Osteocyte (in vitro differentiated cells): Measurements from ENCODE around the gene MUC2. TPM values are rescaled to one million over a fixed set of nuclear protein-coding genes. Genes with fewer than 3 reads are reported as not detected.

Experiments used
- DNase-seq: peaks from one replicate; pipeline ENCODE4 v3.0.0; 2021; ENCODE audit warnings: mixed read lengths; ENCODE audit not compliant: unreplicated experiment; ENCODE audit errors: extremely low spot score
- H3K27ac Mint-ChIP-seq: one replicate; pipeline ENCODE4 v1.8.0; 2021; ENCODE audit warnings: mild to moderate bottlenecking, mixed read lengths; ENCODE audit not compliant: unreplicated experiment
- H3K27me3 Mint-ChIP-seq: one replicate; pipeline ENCODE4 v1.8.0; 2021; ENCODE audit warnings: mixed read lengths; ENCODE audit not compliant: unreplicated experiment
- H3K36me3 Mint-ChIP-seq: one replicate; pipeline ENCODE4 v1.8.0; 2021; ENCODE audit warnings: mixed read lengths; ENCODE audit not compliant: unreplicated experiment
- H3K4me1 Mint-ChIP-seq: one replicate; pipeline ENCODE4 v1.8.0; 2021; ENCODE audit warnings: mixed read lengths; ENCODE audit not compliant: unreplicated experiment
- H3K4me3 Mint-ChIP-seq: one replicate; pipeline ENCODE4 v1.8.0; 2021; ENCODE audit warnings: mild to moderate bottlenecking, moderate library complexity, mixed read lengths; ENCODE audit not compliant: unreplicated experiment
- H3K9me3 Mint-ChIP-seq: one replicate; pipeline ENCODE4 v1.8.0; 2021; ENCODE audit warnings: mixed read lengths; ENCODE audit not compliant: unreplicated experiment
- CTCF ChIP-seq: fragments of 200-600 bp; sonication (generic); IDR thresholded peaks from 2 replicates; pipeline ENCODE4 v1.5.0; 2021; ENCODE audit warnings: antibody characterized with exemption, mild to moderate bottlenecking, moderate library complexity
- total RNA-seq: library from RNA; stranded (reverse); gene quantifications from 2 replicates; pipeline ENCODE4 v1.2.1, GENCODE V29; 2021

MUC2 gene
- total RNA-seq, 1 donor from 2014 or later = not detected

- Mint-ChIP-seq H3K4me1 (peaks cover 2% of the 10 kb centered on the region), H3K27ac (no peak overlapping the region), H3K36me3 (no peaks in the 10 kb centered on the region)
These were observed 24.6 kb upstream of the MUC2 start for GRCh38 chr11:1049911-1050580.

GRCh38 chr11:1050581-1051355 lies 23.9 kb upstream of the MUC2 start:
- DNase-seq = no peak
- Mint-ChIP-seq H3K36me3 (no peaks in the 10 kb centered on the region), H3K27me3 (peaks cover 23% of the 10 kb centered on the region), H3K27ac (no peak overlapping the region), H3K4me1 (peaks cover 2% of the 10 kb centered on the region), H3K4me3 (no peak overlapping the region), H3K9me3 (no peaks in the 10 kb centered on the region)
- TF ChIP-seq CTCF = peak; percentile 91

More at GRCh38 chr11:1049911-1050580, 24.6 kb upstream of the MUC2 start:
- no peak for TF ChIP-seq CTCF
- H3K27me3 Mint-ChIP-seq = peaks cover 23% of the 10 kb centered on the region
- no peak for DNase-seq
- H3K9me3 Mint-ChIP-seq = peaks cover 3% of the 10 kb centered on the region
- no peak overlapping the region for H3K4me3 Mint-ChIP-seq

DNA sequence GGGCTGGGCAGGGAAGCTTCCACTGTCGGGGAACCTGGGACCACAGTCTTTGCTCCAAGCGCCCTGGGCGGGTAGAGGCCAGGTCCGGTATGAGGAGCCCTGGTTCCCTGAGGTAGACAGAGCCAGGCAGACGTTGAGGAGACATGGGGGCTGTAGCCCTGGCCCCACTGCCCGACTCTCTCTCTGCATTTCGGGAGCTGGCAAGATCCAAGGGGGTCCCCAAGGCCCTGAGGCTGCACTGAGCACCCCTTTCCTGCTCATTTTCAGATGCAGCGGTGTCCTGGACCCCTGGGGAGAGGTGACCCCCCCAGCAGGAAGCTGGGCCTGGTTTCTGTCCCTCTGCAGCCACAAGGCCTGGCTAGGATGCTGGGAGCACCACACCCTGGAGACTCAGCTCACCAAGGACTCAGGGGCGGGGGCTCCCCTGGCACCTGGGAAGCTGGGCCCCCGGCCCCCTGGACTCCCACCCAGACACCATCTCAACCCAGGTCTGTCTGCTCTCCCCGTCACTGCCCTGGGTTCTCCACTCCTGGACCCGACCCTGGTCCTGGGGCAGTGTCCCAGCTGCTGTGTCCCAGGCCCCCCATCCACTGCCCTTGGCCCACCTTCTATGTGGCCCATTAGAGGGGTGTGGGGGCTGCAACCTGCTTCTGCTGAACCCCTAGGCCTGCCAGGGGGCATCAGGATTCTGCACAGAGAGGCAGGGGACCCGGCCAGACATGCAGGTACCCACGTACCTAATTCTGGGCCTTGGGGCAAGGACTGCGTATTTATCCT lies 23.1 kb upstream of the MUC2 start:
- Mint-ChIP-seq H3K4me3 (no peak overlapping the region), H3K9me3 (no peaks in the 10 kb centered on the region), H3K36me3 (no peaks in the 10 kb centered on the region), H3K4me1 (peaks cover 2% of the 10 kb centered on the region), H3K27ac (no peak overlapping the region), H3K27me3 (peaks cover 19% of the 10 kb centered on the region)
- no peak for DNase-seq
- no peak for TF ChIP-seq CTCF

GRCh38 chr11:1052133-1053011 lies 22.3 kb upstream of the MUC2 start:
- peaks cover 2% of the 10 kb centered on the region for H3K4me1 Mint-ChIP-seq

More at GRCh38 chr11:1052133-1053011, 22.3 kb upstream of the MUC2 start:
- H3K27me3 Mint-ChIP-seq = peaks cover 15% of the 10 kb centered on the region
- DNase-seq = no peak
- TF ChIP-seq CTCF = no peak
- H3K36me3 Mint-ChIP-seq = no peaks in the 10 kb centered on the region
- H3K9me3 Mint-ChIP-seq = no peaks in the 10 kb centered on the region
- H3K4me3 Mint-ChIP-seq = no peak overlapping the region
- H3K27ac Mint-ChIP-seq = no peak overlapping the region
